Neuronal stem cell (in vitro differentiated cells): ENCODE data around the gene CLIC5.

ENCODE experiments used
- DNase-seq: peaks from one replicate; pipeline ENCODE4 v3.0.0-alpha.2; 2013; ENCODE audit warnings: low spot score
- H2AFZ ChIP-seq: one replicate; pipeline ENCODE4 v1.6.1; 2013; ENCODE audit warnings: mild to moderate bottlenecking, low read length, inconsistent platforms
- H2AK5ac ChIP-seq: 2 replicates; pipeline ENCODE4 v1.6.1; 2013; ENCODE audit warnings: low read depth, mild to moderate bottlenecking, inconsistent platforms, low read length, moderate library complexity, mixed read lengths
- H2BK120ac ChIP-seq: 2 replicates; pipeline ENCODE4 v1.6.1; 2013; ENCODE audit warnings: low read depth, mild to moderate bottlenecking, inconsistent platforms, low read length, moderate library complexity, mixed read lengths
- H2BK12ac ChIP-seq: one replicate; pipeline ENCODE4 v1.6.1; 2013; ENCODE audit warnings: low read length, inconsistent platforms
- H2BK15ac ChIP-seq: 2 replicates; pipeline ENCODE4 v1.6.1; 2013; ENCODE audit warnings: mild to moderate bottlenecking, low read length, inconsistent platforms, mixed read lengths
- H2BK5ac ChIP-seq: one replicate; pipeline ENCODE4 v1.6.1; 2013; ENCODE audit warnings: inconsistent platforms, mild to moderate bottlenecking, low read length, moderate library complexity
- H3K14ac ChIP-seq: one replicate; pipeline ENCODE4 v1.6.1; 2013; ENCODE audit warnings: low read length, inconsistent platforms
- H3K18ac ChIP-seq: 2 replicates; pipeline ENCODE4 v1.6.1; 2013; ENCODE audit warnings: low read length, inconsistent platforms
- H3K23ac ChIP-seq: 2 replicates; pipeline ENCODE4 v1.6.1; 2013; ENCODE audit warnings: low read depth, mild to moderate bottlenecking, mixed read lengths, low read length, inconsistent platforms; ENCODE audit not compliant: poor library complexity
- H3K27ac ChIP-seq: replicated peaks from 3 replicates; pipeline ENCODE4 v1.5.1; 2013; ENCODE audit warnings: low read length, inconsistent platforms
- H3K27me3 ChIP-seq, 3 experiments: 2 replicates each; pipeline ENCODE4 v1.6.1; 2013; ENCODE audit warnings: low read length in 3 of 3, mild to moderate bottlenecking in 2 of 3, inconsistent platforms in 1 of 3, low read depth in 1 of 3, mixed read lengths in 1 of 3, moderate library complexity in 1 of 3; ENCODE audit not compliant: control insufficient read depth in 3 of 3, insufficient read depth in 3 of 3
- H3K36me3 ChIP-seq, 2 donors: replicated peaks in 1 of 2; 2 replicates each; pipeline ENCODE4 v1.6.1; 2013; ENCODE audit warnings: low read length in 2 of 2; ENCODE audit not compliant: control insufficient read depth in 2 of 2, insufficient read depth in 2 of 2
- H3K4ac ChIP-seq: 2 replicates; pipeline ENCODE4 v1.6.1; 2013; ENCODE audit warnings: inconsistent platforms, mild to moderate bottlenecking, low read length, moderate library complexity
- H3K4me1 ChIP-seq, 2 donors: 1 replicate in 1 of 2; 2 replicates in 1 of 2; pipeline ENCODE4 v1.6.1; 2013; ENCODE audit warnings: low read length in 2 of 2, low read depth in 1 of 2; ENCODE audit not compliant: control insufficient read depth in 2 of 2, insufficient read depth in 1 of 2
- H3K4me2 ChIP-seq: one replicate; pipeline ENCODE4 v1.6.1; 2013; ENCODE audit warnings: mild to moderate bottlenecking, low read length, inconsistent platforms; ENCODE audit not compliant: insufficient read depth, poor library complexity, severe bottlenecking
- H3K4me3 ChIP-seq, 2 donors: 2 replicates each; pipeline ENCODE4 v1.5.1; 2013; ENCODE audit warnings: low read length in 2 of 2, mild to moderate bottlenecking in 2 of 2, inconsistent platforms in 1 of 2, moderate library complexity in 1 of 2
- H3K79me1 ChIP-seq: one replicate; pipeline ENCODE4 v1.6.1; 2013; ENCODE audit warnings: low read depth, mild to moderate bottlenecking, inconsistent platforms, low read length, moderate library complexity
- H3K9ac ChIP-seq: one replicate; pipeline ENCODE4 v1.6.1; 2013; ENCODE audit warnings: mild to moderate bottlenecking, low read depth, low read length, inconsistent platforms; ENCODE audit not compliant: poor library complexity
- H3K9me3 ChIP-seq, 2 donors: replicated peaks in 1 of 2; 2 replicates each; pipeline versions ENCODE3 to v1.6.1; 2013; ENCODE audit warnings: low read length in 2 of 2, mild to moderate bottlenecking in 2 of 2, inconsistent platforms in 1 of 2, low read depth in 1 of 2, mixed read lengths in 1 of 2, moderate library complexity in 1 of 2; ENCODE audit not compliant: control insufficient read depth in 2 of 2, insufficient read depth in 1 of 2
- H4K8ac ChIP-seq: one replicate; pipeline ENCODE4 v1.6.1; 2013; ENCODE audit warnings: low read depth, mild to moderate bottlenecking, inconsistent platforms, low read length, moderate library complexity
- H4K91ac ChIP-seq: one replicate; pipeline ENCODE4 v1.6.1; 2013; ENCODE audit warnings: low read length, low read depth, mild to moderate bottlenecking, inconsistent platforms; ENCODE audit not compliant: poor library complexity
- WGBS, 2 donors: extraction: QIAGEN DNeasy Blood & Tissue Kit; methylation state at CpG; one replicate each; pipeline ENCODE4 v1.1.7; 2013; ENCODE audit warnings: missing lambda C conversion rate in 2 of 2, mixed read lengths in 1 of 2; ENCODE audit not compliant: insufficient read length in 2 of 2, insufficient replicate concordance in 1 of 2; ENCODE audit errors: extremely low coverage in 2 of 2; 5-methylcytosine and 5-hydroxymethylcytosine counted together

CLIC5 gene

GRCh38 chr6:46059608-46060007, 43.9 kb upstream of the CLIC5 start:
- Histone ChIP-seq H3K14ac (no peak overlapping the region), H3K4me2 (no peak overlapping the region), H2BK15ac (no peak overlapping the region), H3K4me3 (no peak overlapping the region), H2BK5ac (no peak overlapping the region), H3K23ac (no peak overlapping the region), H2BK120ac (no peak overlapping the region), H4K91ac (no peak overlapping the region), H3K9me3 (peaks cover 0 to 3% of the 10 kb centered on the region in 2 donors), H3K79me1 (no peaks in the 10 kb centered on the region), H3K4ac (no peak overlapping the region), H2AK5ac (no peak overlapping the region), H3K36me3 (no peaks in the 10 kb centered on the region), H3K27ac (no peak overlapping the region), H3K18ac (no peak overlapping the region), H3K4me1 (no peaks in the 10 kb centered on the region), H2AFZ (no peak overlapping the region), H3K27me3 (no peaks in the 10 kb centered on the region), H2BK12ac (no peak overlapping the region), H4K8ac (no peak overlapping the region), H3K9ac (no peak overlapping the region)
- no peak for DNase-seq
- WGBS, 2 donors = no CpG with 5 or more reads among the region's 1 CpG

DNA sequence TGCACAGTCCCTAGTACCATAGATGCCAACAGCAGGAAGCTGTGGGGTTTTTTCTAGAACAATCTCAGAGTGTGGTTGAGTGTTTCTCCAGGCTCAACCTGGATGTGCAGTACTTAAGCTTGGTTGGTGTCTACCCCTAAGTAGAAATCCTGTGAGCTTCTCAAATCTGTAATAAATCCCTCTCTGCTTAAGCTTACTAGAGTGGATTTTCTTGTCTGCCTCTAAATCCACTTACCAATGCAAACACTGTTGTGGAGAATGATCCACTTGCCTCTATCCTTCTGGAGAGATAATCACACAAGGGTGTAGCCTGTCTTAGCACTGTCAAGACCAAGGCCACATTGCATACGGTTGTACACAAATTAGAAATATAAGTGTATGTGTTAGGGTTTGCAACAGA, 43.3 kb upstream of the CLIC5 start:
- H3K27ac ChIP-seq = no peak overlapping the region
- WGBS, 2 donors = no CpG with 5 or more reads among the region's 1 CpG

DNA sequence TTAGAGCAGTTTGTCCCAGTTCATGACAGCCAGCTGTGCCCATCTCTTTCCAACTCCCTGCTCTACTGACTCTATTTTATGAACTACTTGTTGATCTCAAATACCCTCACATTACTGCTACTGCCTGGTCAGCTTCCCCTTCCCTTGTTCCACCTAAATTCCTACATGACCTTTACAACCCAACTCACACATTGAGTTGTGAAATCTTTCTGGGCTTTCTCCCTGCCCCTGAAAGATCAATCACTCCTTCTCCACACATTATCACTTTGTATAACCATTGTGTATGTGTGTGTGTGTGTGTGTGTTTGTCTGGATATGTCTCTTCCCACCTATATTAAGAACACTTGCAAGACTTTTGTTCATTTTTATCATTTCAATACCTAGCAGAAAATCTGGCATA, 42.1 kb upstream of the CLIC5 start:
- Histone ChIP-seq H3K79me1 (no peaks in the 10 kb centered on the region), H3K23ac (no peak overlapping the region), H2AK5ac (no peak overlapping the region), H3K27me3 (no peaks in the 10 kb centered on the region), H3K36me3 (no peaks in the 10 kb centered on the region), H4K8ac (no peak overlapping the region), H3K27ac (no peak overlapping the region), H3K9ac (no peak overlapping the region), H2AFZ (no peak overlapping the region), H3K9me3 (peaks cover 0 to 3% of the 10 kb centered on the region in 2 donors), H3K18ac (no peak overlapping the region), H2BK12ac (no peak overlapping the region), H2BK5ac (no peak overlapping the region), H4K91ac (no peak overlapping the region), H3K4me1 (no peaks in the 10 kb centered on the region), H3K4me2 (no peak overlapping the region), H3K4ac (no peak overlapping the region), H2BK120ac (no peak overlapping the region), H2BK15ac (no peak overlapping the region), H3K4me3 (no peak overlapping the region), H3K14ac (no peak overlapping the region)
- DNase-seq = no peak

More for the DNA sequence above, 43.3 kb upstream of the CLIC5 start:
- Histone ChIP-seq H2BK12ac (no peak overlapping the region), H3K79me1 (no peaks in the 10 kb centered on the region), H3K4me1 (no peaks in the 10 kb centered on the region), H2BK5ac (no peak overlapping the region), H3K23ac (no peak overlapping the region), H2AK5ac (no peak overlapping the region), H2AFZ (no peak overlapping the region), H4K8ac (no peak overlapping the region), H3K18ac (no peak overlapping the region), H2BK120ac (no peak overlapping the region), H3K4ac (no peak overlapping the region), H3K14ac (no peak overlapping the region), H3K36me3 (no peaks in the 10 kb centered on the region), H3K4me3 (no peak overlapping the region), H3K9me3 (peaks cover 0 to 3% of the 10 kb centered on the region in 2 donors), H3K27me3 (no peaks in the 10 kb centered on the region), H2BK15ac (no peak overlapping the region), H3K4me2 (no peak overlapping the region), H4K91ac (no peak overlapping the region), H3K9ac (no peak overlapping the region)
- no peak for DNase-seq

DNA sequence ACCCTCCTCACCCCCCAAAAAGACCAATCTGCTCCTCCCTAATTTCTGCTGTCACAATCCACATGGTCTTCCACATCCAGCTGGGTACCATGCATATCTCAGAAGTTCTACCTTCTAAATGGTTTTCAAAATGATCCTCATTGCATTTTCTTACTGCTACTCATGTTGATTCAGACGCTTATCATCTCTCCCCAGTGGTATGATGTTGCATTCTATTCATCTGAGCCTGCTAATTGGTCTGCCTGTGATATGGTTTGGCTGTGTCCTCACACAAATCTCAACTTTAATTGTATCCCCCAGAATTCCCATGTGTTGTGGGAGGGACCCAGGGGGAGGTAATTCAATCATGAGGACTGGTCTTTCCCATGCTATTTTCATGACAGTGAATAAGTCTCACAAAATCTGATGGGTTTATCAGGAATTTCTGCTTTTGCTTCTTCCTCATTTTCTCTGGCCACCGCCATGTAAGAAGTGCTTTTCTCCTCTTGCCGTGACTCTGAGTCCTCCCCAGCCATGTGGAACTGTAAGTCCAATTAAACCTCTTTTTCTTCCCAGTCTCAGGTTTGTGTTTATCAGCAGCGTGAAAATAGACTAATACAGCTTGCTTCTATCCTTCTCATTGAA, 41.4 kb upstream of the CLIC5 start:
- Histone ChIP-seq H2AFZ (no peak overlapping the region), H2BK5ac (no peak overlapping the region), H2BK12ac (no peak overlapping the region), H3K23ac (no peak overlapping the region), H3K36me3 (no peaks in the 10 kb centered on the region), H3K27me3 (no peaks in the 10 kb centered on the region), H4K91ac (no peak overlapping the region), H3K4ac (no peak overlapping the region), H3K4me1 (no peaks in the 10 kb centered on the region), H3K18ac (no peak overlapping the region), H3K27ac (no peak overlapping the region), H3K79me1 (no peaks in the 10 kb centered on the region), H2BK120ac (no peak overlapping the region), H2BK15ac (no peak overlapping the region), H3K4me3 (no peak overlapping the region), H3K4me2 (no peak overlapping the region), H4K8ac (no peak overlapping the region), H2AK5ac (no peak overlapping the region), H3K9ac (no peak overlapping the region), H3K9me3 (peaks cover 0 to 3% of the 10 kb centered on the region in 2 donors), H3K14ac (no peak overlapping the region)
- no CpG with 5 or more reads among the region's 4 CpGs for WGBS, 2 donors
- DNase-seq = no peak
